ENCODE data around the gene CALCB.

The CALCB gene

DNA sequence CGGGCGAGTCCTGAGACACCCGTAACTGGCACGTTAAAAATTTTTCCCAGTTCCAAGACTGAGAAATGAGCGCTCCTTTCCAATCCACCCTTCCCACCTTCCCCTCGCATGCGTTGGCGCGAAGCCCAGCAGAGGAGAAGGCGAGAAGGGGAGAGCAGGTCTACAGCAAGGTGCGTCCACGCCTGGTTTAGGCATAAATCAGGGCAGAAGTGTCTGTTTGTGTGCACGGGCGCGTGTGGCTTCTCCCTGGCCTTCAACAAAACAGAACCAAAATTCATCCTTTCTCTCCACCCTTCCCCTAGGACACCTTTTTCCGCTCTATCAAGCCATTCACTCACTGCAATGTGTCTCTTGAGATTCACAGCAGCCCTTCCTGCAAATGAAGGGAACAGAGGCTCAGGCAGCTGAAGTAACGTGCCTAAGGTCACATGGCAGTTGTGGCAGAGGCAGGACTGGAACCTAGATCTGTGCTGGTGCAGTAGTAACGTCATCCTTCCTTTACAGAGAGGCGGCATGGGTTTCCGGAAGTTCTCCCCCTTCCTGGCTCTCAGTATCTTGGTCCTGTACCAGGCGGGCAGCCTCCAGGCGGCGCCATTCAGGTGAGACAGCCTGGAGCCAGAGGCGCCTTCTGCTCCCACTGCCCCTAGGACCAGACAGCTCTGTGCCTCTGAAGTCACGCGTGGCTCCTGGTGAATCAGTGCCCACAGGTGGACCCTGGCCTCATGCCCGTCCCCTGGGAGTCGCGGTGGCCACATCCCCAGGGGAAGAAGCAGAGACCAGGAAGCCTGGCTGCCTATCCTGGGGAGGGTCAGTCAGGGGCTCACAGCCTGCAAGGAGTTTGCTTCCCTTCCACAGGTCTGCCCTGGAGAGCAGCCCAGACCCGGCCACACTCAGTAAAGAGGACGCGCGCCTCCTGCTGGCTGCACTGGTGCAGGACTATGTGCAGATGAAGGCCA is 1.1 kb downstream of the CALCB start:
- peak; percentile 9 to 19 for DNase-seq

DNA sequence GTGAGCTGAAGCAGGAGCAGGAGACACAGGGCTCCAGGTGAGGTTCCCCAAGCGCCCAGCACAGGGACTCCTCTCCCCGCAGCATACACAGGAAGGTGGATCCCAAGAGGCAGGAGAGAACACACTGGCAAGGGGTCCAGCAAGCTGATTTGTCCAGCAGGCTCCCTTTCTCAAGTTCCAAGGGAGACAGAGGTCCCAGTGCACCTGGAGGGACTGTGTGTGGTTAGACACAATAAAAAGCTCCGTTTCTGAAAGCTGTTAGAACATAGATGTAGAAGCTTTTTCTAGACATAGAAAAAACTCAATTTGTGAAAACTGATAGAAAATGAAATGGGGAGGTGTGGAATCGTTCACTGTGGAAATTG is 1.8 kb downstream of the CALCB start:
- no peak for DNase-seq

DNA sequence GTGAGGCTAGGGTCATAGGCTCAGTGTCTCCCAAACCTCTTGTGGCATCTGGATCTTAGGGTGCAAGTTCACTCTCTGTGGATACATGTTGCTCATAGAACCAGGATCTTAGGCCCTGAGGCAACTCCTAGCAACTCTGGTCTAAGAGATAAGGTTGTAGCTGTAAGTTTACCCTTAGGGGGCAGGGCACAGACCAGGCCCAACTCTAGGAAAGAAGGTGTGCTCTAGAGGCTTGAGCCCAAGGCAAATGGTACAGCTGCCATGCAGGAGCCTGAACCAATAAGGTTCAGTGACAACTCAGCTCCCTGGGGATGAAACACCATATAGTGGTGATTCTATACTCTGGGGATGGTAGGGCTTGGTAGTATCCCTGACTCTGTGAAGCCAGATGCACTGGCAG is 17.8 kb downstream of the CALCB start:
- DNase-seq = no peak

DNA sequence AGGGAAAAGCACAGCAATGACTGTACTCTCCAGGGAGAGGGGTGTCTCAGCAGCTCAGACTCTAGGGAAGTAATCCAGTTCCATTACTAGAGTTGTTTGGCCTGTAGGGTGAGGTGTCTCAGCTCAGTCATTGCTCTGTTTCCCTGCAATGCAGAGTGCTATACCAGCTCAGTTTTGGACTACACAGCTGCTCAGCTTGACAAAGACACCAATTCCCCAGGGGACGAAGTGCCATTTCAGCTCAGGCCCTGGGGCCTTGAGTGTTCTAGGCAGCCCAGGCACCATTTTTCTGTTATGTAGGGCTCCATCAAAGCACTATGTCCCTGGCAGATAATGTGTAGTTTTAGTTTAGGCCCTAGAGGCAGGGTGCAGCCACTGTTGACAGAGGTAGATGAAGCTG is 18.2 kb downstream of the CALCB start:
- DNase-seq = no peak

DNA sequence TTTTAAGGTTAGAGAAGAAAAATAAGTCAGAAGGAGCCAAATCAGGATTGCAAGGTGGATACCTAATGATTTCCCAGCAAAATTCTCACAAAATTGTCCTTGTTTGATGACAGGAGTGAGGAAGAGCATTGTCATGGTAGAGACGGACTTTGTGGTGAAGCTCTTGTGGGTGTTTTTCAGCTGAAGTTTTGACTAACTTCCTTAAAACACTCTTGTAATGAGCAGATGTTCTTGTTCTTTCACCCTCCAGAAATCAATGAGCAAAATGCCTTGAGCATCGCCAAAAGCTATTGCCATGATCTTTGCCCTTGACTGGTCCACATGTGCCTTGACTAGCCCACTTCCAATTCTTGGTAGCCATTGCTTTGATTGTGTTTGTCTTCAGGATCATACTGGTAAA is 20.0 kb downstream of the CALCB start:
- DNase-seq = no peak

DNA sequence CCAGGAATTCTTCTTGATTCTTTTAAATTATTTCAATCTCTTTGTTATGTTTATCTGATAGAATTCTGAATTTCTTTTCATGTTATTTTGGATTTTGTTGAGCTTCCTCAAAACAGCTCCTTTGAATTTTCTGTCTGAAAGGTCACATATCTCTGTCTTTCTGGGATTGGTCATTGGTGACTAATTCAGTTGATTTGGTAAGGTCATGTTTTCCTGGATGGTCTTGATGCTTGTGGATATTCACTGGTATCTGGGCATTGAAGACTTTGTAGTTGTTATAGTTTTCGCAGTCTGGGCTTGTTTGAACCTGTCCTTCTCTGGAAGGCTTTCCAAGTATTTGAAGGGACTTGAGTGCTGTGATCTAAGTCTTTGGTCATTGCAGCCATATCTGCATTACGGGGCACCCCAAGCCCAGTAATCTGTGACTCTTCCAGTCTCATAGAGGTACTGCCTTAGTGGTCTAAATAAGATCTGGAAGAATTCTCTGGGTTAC is 22.4 kb downstream of the CALCB start:
- no peak for DNase-seq

DNA sequence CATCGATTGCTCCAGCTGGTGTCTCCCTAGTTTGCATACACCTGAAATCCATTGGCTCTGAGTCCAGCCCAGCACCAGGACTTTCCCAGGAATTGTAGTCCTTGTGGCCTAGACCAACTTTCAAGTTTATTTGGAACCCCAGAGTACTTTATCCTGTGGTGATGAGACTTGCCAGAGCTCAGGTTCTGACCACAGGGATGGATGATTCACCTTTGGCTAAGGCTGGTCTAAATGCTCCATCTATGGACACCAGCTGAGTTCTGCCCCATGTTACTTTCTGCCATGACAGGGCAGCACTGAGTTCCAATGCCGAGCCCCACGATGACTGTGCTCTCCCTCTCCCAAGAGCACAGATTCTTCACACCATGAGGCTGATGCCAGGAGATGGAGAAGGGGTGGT is 24.0 kb downstream of the CALCB start:
- no peak for DNase-seq

DNA sequence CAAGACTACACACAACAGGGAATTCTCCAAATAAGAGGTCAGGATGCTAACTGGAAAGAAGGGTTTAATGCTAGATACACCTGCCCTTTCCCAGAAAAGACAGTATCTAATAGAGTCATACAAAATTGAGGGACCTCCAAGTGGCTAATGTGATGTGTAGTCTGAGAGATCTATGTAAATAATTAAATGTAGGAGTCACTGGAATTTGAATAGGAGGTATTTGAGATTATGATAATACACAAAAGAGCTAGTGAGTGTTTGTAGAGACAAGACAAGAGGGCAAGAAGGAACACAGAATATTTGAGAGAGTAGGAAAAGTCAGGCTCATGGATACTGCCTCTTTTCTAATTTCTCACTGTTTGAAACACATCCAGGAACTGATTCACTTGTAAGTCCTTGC is 25.9 kb downstream of the CALCB start:
- no peak for DNase-seq

DNA sequence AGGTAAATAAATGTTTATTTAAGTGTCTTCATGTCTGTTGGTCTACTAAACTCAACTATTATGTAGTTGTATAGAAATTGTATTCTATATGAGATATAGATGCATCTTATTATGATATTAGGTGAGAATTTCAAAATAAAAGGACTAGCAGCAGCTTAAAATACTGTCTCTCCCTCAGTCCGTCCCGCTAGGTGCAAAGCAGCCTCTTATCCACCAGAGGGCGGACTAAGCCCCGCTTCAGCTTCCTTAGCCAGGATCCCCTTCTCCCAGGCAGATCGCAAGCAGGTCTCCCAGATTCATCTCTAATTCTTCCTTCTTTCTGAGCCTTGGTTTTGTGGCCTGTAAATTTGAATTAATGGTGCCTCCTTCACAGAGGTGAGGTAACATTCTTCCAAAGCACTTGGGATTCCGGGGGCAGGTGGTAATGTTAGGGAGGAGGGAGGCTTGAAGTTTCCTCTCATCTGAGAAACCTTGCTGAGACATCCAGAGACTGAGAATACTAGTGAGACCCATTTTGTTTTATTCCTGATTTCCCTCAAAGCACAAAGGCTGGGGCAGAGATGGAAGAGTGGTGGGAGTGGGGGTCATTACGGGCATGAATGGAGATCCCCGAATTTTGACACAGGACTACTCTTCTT is 27.8 kb downstream of the CALCB start:
- DNase-seq = peak; percentile 19 to 29

DNA sequence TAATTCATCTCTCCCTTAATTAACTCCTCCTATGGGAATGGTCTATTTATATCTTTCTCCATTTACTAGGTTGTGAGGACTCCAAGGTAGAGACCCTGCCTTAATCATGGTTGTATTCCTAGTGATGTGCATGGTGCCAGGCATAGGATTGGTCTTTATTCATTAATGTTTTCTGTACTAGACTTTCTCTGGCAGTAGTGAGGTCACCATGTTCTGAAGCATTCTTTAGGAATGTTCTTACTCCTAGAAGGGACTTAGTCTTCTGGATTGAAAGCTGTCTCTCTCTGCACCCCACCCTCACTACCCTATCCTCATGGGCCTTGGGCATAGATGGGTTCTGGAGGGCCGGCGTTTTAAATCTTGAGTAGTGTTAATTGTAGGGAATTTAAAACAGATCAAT is 30.8 kb downstream of the CALCB start:
- no peak for DNase-seq

DNA sequence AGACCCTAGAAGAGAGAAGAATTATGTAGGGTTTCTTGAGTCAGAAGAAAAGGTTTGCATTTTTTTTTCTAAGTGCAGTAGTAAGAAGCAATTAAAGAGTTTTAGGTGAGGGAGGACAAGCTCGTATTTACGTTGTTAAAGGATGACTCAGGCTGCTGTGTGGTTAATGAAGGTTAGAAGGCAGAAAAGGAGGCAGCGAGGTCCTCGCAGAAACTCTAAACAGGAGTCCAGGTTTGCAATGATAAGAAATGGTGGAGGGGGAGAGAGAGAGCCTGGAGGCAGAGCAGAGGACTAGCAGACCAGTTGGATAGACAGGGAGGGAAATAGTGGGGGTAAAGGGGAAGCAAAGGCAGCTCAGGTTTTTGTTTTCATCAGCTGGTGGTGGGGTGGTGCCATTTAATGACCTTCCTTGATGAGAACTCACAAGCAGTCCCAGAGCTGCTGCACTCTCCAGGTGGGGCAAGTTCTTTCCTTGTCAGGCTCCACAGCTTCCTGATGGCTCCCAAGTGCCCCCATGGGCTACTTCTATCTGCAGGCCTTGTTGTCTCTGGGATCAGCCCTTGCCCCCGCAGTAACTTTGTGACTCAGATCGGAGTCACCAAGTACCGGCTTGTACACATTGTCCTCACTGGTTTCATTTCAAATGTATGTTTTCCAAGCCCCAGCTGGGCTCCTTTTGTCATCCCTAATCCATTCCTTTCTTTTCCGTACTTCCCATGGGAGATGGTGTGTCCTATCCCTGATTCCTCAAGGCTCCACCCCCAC is 33.0 kb downstream of the CALCB start:
- no peak for DNase-seq

DNA sequence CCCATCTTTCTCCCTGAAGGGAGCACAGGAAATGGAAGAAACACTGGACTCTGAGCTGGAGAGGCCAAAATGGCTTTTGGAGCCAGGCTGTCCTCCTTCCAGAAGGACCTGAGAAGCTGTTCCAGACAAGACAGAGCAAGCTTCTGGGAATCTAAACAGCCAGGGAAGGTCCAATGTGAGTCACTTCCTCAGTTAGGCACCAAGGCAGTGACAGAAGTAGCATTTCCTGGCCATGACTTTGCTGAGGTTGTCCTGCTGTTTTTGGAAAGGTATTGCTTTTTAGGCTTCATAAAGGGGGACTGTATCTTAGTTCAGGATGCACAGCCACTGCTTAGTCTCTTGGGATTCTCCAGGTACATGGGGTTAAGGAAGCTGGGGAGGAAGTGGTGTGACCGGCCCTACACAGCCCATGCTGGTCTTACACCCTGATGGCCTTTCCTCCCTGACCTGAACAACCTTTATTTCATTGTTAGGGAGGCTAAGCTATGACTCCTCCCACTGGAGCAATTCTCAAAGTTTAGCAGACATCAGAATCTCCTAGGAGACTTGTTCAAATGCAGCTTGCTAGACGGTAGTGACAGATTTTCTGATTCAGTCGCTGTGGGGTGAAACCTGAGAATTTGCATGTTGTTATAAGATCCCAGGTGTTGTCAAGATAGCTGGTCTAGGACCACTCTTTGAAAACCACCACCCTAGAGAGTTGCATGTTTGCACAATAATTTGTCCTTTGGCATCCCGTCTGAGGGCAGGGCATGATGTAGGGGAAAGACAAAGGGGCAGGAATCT is 34.5 kb downstream of the CALCB start:
- no peak for DNase-seq

DNA sequence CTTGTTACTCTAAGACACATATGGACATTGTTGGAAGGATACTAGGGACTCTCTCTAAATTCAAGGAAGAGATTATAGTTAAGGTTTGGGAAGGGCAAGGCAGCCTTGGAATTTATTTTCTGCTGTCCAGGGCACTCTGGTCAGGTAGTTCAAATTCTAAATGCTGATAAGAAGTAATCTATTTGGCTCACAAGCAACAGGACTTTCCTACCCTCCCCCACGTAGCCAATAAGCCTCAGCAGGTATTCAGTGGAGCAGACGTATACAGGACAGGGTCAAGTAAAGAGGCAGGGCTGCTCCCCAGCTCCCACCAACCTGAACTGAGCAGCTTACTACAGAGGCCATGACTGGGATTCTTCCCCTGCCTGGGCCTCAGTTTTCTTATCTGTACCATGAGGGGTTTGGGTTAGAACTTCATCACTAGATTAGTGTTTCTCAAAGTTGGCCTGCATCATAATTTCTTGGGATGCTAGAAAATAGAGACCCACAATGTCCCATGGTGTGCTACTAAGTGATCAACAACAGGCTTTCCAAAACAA is 35.3 kb downstream of the CALCB start:
- DNase-seq = no peak

DNA sequence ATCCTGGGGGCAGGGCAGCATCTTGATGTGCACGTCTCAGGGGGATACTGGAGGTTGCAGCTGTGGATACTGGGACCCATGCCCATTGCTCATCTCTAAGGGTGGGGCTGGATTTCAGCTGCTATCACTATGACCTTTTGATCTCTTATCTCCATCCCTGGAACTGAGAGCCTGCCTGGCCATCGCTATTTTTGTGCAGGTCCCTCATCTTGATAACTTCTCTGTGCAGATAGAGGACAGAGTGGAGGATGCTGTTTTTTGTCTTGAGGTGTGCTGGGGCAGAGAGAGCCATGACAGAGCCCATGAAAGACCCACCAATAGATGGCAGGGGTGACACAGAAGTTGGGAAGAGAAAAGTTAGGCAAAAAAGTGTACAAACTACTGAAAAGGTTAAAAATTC is 36.2 kb downstream of the CALCB start:
- no peak for DNase-seq

DNA sequence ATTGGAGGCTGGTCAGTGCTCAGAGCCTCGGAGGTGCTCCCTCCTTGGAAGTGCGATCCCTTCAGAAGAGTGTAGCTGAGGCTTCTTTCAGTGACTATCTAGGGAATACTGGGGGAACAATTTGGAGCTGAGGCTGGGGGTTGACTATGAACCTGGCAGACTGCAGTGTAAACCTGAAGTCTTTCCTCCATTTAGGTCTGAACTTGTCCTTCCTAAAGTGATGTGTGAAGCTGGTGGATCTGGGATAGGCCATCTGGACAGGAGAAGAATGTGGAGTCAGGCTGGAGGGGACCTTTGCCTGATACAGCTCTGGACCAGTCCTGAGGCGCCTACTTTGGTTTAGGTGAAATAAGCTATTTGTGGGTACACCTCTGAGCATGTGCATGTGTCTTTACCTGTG is 37.8 kb downstream of the CALCB start:
- no peak for DNase-seq

DNA sequence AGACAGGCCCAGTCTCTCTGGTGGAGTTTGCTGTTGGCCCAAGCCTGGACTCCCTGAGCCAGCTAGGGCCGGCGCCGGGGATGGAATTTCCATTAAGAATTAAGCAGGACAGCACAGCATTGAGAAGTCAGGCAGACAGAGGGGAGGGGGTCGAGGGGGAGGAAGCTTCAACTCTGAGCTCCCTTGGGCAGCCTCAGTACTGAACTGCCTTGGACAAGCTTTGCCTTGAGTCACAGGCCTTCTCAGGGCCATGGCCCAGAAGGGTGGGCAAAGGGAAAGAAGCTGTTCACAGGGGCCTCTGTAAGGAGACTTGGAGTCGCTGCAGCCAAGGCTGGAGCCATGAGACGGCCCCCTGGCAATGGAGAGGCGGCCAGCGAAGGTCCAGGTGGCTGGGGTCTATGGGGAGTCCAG is 38.7 kb downstream of the CALCB start:
- no peak for DNase-seq

DNA sequence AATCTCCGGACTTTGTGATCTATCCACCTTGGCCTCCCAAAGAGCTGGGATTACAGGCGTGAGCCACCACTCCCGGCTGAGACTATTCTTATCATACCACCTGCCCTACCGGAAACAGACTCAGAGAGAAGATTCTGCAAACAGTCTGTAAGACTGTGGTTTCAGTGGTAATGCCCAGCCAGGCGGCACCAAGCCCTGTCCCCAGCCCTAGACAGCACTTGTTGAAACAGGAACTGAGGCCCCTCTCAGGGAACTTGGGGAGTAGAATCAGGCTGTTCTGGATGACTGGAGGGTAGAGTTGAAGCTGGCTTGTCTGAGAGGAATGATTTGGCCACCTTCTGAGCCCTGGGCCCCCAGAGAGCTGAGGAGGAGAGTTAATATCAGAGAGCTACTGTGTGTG is 40.0 kb downstream of the CALCB start:
- DNase-seq = peak; percentile 15 to 20

DNA sequence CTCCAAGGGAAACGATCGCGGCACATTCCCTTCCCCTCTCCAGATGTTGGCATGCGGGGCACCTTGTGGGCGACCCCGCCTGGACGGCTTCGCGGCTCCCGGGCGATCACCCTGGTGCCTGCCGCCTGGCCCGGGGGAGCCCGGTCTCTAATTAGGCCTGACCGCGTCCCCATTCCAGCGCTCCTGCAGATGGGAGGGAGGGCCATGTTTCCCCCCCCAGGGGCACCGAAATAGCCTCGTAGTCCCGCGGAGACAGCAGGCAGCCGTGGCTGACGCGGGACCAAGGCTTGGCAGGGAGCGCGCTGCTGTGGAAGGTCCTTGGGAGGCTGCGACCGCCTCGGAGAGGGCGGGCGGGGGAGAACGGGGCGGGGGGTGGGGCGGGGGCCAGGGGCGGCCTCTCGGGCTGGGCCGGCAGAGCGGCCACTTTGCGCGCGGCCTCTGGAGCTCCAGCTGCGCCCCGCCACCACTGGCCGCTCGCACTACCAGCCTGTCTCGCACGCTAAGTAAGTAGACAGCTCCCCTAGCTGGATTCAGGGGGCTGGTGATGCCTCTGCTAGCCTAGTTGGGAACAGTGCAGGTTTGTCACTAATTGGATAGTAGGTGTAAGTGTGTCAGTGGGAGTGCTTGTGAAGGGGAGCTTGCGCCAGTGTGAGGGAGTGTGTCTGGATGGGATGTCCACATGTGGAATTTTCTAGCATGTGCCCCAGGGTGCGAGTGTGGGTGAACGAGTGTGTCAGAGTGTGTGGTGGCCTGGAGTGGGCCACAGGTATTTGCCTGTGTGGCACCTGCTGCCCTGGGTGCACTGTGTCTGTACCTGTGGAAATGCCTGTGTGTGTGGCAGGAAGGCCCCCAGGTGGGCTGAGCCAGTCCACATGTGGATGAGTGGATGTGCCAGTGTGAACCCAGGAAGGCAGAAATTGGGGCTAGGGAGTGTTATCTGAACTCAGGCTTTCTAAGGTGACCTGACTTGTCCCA is 41.4 kb downstream of the CALCB start, which contains the start of gene INSC:
TSS of gene INSC (plus strand) at position 423 of the 975 bp plus-strand sequence. CDS start 34,252 bp downstream, outside the sequence.
- DNase-seq = no peak

DNA sequence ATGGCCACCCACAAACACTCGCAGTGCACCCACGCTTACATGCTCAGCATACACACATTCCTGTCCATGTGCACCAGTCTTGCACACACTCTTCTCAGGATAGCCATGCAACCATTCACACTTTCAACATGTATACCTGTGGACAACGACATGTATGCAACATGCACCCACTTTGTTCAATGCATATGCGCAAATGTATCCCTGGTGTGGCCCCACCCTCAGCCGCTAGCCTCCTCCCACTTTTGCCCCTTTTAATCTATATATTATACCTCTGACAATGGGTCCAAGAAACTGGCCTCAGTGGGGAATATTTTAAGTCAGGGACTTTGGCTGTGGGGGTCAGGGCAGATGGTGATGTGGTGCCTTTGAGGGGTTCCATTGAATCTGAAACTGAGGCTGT is 42.3 kb downstream of the CALCB start:
- DNase-seq = no peak

DNA sequence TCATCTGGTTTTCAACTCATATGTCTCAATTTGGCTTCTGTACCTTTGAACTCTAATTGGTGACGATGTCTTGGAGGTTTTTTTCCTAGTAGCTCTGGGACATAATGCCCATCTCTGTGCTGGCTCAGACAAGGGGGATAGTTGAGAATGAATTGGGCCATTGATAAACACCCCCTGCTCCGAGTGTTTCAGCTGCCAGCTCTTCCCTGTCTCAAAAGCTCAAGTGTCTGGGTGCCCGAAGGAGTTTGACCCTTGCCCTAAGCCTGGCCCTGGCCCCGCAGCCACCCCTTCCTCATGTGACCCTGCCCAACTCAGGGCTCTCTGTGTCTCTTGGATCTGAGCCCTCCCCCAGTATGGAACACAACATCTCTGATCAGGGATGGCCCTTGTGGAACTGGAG is 44.4 kb downstream of the CALCB start:
- DNase-seq = no peak

DNA sequence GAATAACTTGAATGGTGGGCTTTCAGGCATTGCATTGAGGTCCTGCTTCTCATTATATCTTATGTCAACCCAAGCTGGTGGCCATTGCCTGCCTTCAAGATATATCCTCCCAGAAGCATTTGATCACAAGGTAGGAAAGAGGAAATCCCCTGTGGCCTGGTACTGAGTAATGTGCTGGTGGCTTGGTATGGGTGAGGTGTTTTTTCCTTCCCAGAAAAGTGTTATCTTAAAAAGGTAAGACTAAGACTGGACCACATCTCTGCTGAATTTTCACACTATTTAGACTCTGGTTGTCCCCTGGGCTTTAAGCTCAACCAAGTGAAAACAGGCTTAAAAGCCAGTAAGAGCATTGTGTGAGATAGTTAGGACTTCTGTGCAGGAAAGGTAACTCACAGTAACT is 45.0 kb downstream of the CALCB start:
- DNase-seq = no peak
